GM21515 (cell line): ENCODE measurements around the gene SHOX.
"Not testable (repeated sequence)": the region's sequence is repeated elsewhere in the genome, so short reads cannot be mapped to it uniquely, and the experiment has no call there.

Experiments
- ATAC-seq: cut with Tn5 transposase; IDR thresholded peaks from one replicate; pipeline ENCODE4 v1.9.1; 2021; ENCODE audit not compliant: unreplicated experiment

SHOX gene

GRCh38 chrX:630612-631496 is at the start of gene SHOX:
TSS of gene SHOX (plus strand) at chrX:630791. CDS start at chrX:630898, 107 bp downstream.
- no peak for ATAC-seq

GRCh38 chrX:581066-581465 is 49.5 kb upstream of the SHOX start:
- no peak for ATAC-seq

GRCh38 chrX:581720-582298 is 48.8 kb upstream of the SHOX start:
- no peak for ATAC-seq

GRCh38 chrX:584572-584971 is 46.0 kb upstream of the SHOX start:
- ATAC-seq, result no peak

GRCh38 chrX:585115-585808 is 45.3 kb upstream of the SHOX start:
- no peak for ATAC-seq

- ATAC-seq, result no peak
These were observed 44.2 kb upstream of the SHOX start for GRCh38 chrX:586351-586750.

GRCh38 chrX:589261-589660 is 41.3 kb upstream of the SHOX start:
- not testable (repeated sequence) for ATAC-seq

- no peak for ATAC-seq
These were observed 39.7 kb upstream of the SHOX start for GRCh38 chrX:590693-591404.

- ATAC-seq, result no peak
These were observed 30.5 kb upstream of the SHOX start for GRCh38 chrX:599837-600715.

- not testable (repeated sequence) for ATAC-seq
These were observed 27.6 kb upstream of the SHOX start for GRCh38 chrX:603029-603428.

- ATAC-seq, result not testable (repeated sequence)
These were observed 26.0 kb upstream of the SHOX start for GRCh38 chrX:604616-605015.

- not testable (repeated sequence) for ATAC-seq
These were observed 22.5 kb upstream of the SHOX start for GRCh38 chrX:608088-608487.

GRCh38 chrX:614136-614535 is 16.5 kb upstream of the SHOX start:
- no peak for ATAC-seq

GRCh38 chrX:617401-617800 is 13.2 kb upstream of the SHOX start:
- no peak for ATAC-seq

GRCh38 chrX:617891-618290 is 12.7 kb upstream of the SHOX start:
- ATAC-seq, result no peak

GRCh38 chrX:618304-618703 is 12.3 kb upstream of the SHOX start:
- ATAC-seq, result not testable (repeated sequence)

GRCh38 chrX:618761-619450 is 11.7 kb upstream of the SHOX start:
- no peak for ATAC-seq

- ATAC-seq, result no peak
These were observed 11.2 kb upstream of the SHOX start for GRCh38 chrX:619451-619811.

GRCh38 chrX:619812-620531 is 10.6 kb upstream of the SHOX start:
- no peak for ATAC-seq
